ENCODE results near the gene PHF21B.
"Not testable (repeated sequence)": the region's sequence is repeated elsewhere in the genome, so short reads cannot be mapped to it uniquely, and the experiment has no call there.

PHF21B gene

DNA sequence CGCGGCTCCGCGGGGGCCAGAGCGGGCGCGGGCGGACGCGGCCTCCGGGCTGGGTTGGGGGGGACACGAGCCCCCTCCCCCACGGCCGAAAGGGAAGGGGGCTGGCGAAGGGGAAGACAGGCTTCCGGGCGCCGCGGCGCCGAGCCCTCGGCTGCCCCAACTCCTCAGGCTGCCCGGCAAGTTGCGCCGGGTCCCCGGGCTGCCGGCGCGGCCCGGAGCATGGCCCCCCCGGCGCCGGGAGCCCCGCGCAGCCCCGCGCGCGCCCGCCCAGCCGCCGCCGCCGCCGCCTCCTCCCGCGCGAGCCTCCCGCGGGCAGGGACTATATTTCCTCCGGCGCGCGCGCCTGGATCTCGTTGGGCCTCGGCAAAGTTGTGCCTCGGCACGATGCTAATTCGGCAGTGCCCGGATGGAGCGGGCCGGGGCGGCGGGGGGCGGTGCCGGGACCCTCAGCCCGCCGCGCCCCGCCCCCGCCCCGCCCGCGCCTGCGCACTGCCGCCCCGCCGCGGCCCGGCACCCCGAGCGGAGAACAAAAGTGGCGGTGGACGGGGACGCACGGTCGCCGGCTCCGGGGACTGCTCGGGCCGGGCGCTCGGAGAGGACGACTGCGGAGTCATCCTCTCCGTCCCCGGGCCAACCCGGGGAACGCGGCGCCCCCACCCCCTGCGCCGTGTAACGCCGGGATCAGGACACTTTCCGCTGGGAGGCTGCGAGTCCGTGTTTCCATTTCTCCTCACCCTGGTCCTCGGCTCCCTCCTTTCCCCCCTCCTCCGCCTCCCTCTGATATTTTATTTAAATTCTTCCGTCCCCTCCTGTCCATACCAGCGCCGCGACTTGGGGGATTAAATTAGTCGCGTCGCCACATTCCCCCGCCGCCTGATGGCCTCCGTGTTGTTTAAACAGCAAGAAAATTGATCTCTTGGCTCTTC is at the start of gene PHF21B:
PHF21B (minus strand) TSS at position 400 of the 926 bp plus-strand sequence. CDS start 456 bp downstream, outside the sequence.
- TF ChIP-seq, protein P1, sequence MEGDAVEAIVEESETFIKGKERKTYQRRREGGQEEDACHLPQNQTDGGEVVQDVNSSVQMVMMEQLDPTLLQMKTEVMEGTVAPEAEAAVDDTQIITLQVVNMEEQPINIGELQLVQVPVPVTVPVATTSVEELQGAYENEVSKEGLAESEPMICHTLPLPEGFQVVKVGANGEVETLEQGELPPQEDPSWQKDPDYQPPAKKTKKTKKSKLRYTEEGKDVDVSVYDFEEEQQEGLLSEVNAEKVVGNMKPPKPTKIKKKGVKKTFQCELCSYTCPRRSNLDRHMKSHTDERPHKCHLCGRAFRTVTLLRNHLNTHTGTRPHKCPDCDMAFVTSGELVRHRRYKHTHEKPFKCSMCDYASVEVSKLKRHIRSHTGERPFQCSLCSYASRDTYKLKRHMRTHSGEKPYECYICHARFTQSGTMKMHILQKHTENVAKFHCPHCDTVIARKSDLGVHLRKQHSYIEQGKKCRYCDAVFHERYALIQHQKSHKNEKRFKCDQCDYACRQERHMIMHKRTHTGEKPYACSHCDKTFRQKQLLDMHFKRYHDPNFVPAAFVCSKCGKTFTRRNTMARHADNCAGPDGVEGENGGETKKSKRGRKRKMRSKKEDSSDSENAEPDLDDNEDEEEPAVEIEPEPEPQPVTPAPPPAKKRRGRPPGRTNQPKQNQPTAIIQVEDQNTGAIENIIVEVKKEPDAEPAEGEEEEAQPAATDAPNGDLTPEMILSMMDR (IDR thresholded peaks at IDR 0.05; ENCODE audit: low read depth, low read length), result no peak
- in situ Hi-C loops (cut with HindIII; ENCODE audit: low sequenced_read_pairs), result no loop called here
- DNase-seq (ENCODE audit: low read depth, low spot score), result peak; percentile 11
- peak within 1 kb of the TSS; percentile 33 for H3K4me3 ChIP-seq (ENCODE audit: low read depth, low read length)

DNA sequence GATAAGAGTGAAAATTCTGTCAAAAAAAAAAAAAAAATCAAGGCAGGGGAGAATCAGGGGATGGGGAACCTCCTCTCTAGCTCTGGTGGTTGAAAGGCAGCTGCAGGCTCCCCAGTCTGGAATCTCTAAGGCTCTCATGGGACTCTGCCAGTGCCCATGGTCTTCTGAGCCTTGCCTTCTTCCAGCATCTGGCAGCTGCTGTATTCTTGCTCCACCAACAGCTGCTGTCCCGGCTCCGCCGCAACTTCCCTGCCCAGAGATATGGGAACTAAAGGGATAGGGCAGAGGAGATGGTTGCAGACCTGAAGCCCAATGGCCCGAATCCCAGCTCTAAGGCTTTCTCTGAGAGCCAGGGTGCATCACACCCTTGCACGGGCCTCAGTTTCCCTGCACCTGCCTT is 49.5 kb upstream of the PHF21B start:
- TF ChIP-seq, protein P1 (IDR thresholded peaks at IDR 0.05; ENCODE audit: low read depth, low read length), result no peak
- H3K4me3 ChIP-seq (ENCODE audit: low read depth, low read length), result no peak overlapping the region
- no peak for DNase-seq (ENCODE audit: low read depth, low spot score)
- in situ Hi-C loops (cut with HindIII; ENCODE audit: low sequenced_read_pairs), result no loop called here

DNA sequence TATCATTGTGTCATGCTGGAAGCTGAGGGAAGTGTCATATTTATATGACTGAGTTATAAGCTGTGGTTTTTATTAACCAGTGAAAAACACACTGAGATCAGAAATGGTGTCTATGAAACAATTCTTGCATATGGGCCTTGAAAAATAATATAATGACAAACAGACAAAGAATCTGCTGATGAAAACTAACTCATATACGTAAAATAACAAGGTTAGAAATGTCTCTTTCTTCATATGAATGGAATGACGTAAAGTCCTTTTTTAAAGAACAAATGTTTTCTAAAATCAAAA is 48.8 kb upstream of the PHF21B start:
- no peak for DNase-seq (ENCODE audit: low read depth, low spot score)
- in situ Hi-C loops (cut with HindIII; ENCODE audit: low sequenced_read_pairs), result no loop called here
- no peak overlapping the region for H3K4me3 ChIP-seq (ENCODE audit: low read depth, low read length)
- TF ChIP-seq, protein P1 (IDR thresholded peaks at IDR 0.05; ENCODE audit: low read depth, low read length), result no peak

DNA sequence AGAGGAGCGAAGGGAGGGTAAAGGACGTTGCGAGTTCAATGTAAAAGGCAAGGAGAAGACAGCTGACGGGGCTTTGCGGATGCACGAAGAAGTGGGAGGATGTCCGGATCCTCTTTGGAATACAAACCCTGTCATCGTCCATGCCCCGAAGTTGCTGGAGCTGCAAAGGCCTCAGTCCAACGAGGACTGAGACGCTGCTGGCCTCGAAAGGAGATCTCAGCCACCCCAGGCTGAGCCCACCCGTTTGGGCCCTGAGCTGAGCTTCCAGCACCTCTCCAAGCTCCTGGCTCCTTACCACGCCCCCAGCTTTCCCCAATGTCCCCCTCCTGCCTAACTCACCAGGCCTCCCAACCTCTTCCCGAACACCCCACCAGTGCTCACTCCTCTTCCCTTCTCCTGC is 46.1 kb upstream of the PHF21B start:
- in situ Hi-C loops (cut with HindIII; ENCODE audit: low sequenced_read_pairs), result no loop called here
- H3K4me3 ChIP-seq (ENCODE audit: low read depth, low read length), result no peak overlapping the region
- no peak for DNase-seq (ENCODE audit: low read depth, low spot score)
- TF ChIP-seq, protein P1 (IDR thresholded peaks at IDR 0.05; ENCODE audit: low read depth, low read length), result no peak

DNA sequence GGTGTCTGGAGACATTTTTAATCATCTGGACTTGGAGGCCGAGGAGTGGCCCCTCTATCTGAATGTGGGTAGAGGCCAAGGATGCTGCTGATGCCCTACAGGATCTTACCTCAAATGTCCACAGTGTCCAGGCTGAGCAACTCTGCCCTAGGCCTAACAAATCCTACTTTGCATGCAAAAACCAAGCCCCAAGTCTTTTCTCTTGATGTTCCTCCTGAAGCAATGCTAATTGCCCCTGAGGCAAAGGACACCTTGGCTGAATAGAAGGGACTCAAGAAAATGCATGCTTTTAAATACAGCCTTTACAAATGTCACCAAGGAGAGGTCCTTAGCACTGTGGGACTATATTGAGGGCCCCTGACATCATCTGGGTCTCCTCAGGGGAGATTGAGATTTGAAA is 43.8 kb upstream of the PHF21B start:
- in situ Hi-C loops (cut with HindIII; ENCODE audit: low sequenced_read_pairs), result no loop called here

DNA sequence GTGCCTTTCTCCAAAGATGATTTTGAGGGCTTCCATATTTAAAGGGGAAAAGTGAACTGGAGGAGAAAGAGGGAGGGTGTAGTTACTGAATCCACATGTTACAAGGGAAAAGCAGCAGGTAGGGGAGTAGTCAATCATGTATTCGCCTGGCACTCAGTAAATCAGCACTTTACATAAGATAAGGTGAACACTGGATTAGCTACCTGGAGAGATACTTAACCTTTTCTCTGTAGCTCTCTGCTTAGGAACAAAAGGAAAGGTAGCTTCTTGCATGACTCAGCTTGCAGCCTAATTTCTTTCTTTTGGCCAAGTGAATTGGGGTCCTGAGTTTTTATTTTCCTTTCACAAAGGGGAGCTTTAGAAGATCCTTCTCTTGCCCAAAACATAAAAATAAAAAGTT is 43.3 kb upstream of the PHF21B start:
- in situ Hi-C loops (cut with HindIII; ENCODE audit: low sequenced_read_pairs), result no loop called here
- no peak for DNase-seq (ENCODE audit: low read depth, low spot score)
- TF ChIP-seq, protein P1 (IDR thresholded peaks at IDR 0.05; ENCODE audit: low read depth, low read length), result no peak
- no peak overlapping the region for H3K4me3 ChIP-seq (ENCODE audit: low read depth, low read length)

More for the DNA sequence above, 43.8 kb upstream of the PHF21B start:
- H3K4me3 ChIP-seq (ENCODE audit: low read depth, low read length), result no peak overlapping the region
- DNase-seq (ENCODE audit: low read depth, low spot score), result no peak
- TF ChIP-seq, protein P1 (IDR thresholded peaks at IDR 0.05; ENCODE audit: low read depth, low read length), result no peak

DNA sequence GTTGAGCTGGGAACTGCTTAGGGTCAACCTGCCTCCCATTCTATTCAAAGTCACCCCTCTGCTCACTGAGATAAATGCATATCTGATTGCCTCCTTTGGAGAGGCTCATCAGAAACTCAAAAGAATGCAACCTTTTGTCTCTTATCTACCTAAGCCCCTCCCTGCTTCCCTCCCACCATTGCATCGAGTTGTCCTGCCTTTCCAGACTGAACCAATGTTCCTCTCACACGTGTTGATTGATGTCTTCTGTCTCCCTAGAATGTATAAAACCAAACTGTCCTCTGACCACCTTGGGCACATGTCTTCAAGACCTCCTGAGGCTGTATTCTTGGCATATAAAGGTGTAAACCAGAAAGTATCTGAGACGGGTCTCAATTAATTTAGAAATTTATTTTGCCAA is 42.9 kb upstream of the PHF21B start:
- DNase-seq (ENCODE audit: low read depth, low spot score); in situ Hi-C loops (cut with HindIII; ENCODE audit: low sequenced_read_pairs); H3K4me3 ChIP-seq (ENCODE audit: low read depth, low read length): not testable (repeated sequence)

All from astrocyte of the spinal cord (primary cell).